Endodermal cell (in vitro differentiated cells): ENCODE results near the gene TMEM63A. TPM values are rescaled to one million over a fixed set of nuclear protein-coding genes. Genes with fewer than 3 reads are reported as not detected.

Source experiments
- DNase-seq: peaks from one replicate; pipeline ENCODE4 v3.0.0-alpha.2; 2017
- H3K27ac ChIP-seq: 2 replicates; pipeline ENCODE4 v1.5.1; 2013; ENCODE audit warnings: mild to moderate bottlenecking, low read depth, low read length, moderate library complexity
- H3K27me3 ChIP-seq: 2 replicates; pipeline ENCODE4 v1.6.1; 2013; ENCODE audit warnings: mild to moderate bottlenecking, low read length, moderate library complexity; ENCODE audit not compliant: insufficient read depth, control insufficient read depth, poor library complexity, severe bottlenecking
- H3K36me3 ChIP-seq: 2 replicates; pipeline ENCODE4 v1.7.0; 2013; ENCODE audit warnings: mild to moderate bottlenecking, low read length, moderate library complexity; ENCODE audit not compliant: control insufficient read depth, insufficient read depth
- H3K4me1 ChIP-seq: one replicate; pipeline ENCODE4 v1.7.0; 2013; ENCODE audit warnings: low read length; ENCODE audit not compliant: control insufficient read depth, insufficient read depth
- H3K4me3 ChIP-seq: 2 replicates; pipeline ENCODE4 v1.5.1; 2013; ENCODE audit warnings: mild to moderate bottlenecking, low read length, moderate library complexity
- H3K9ac ChIP-seq: 2 replicates; pipeline ENCODE4 v1.6.1; 2013; ENCODE audit warnings: mild to moderate bottlenecking, low read length, moderate library complexity; ENCODE audit not compliant: poor library complexity, severe bottlenecking; ENCODE audit errors: extremely low read depth
- H3K9me3 ChIP-seq: 2 replicates; pipeline ENCODE4 v1.6.1; 2013; ENCODE audit warnings: mild to moderate bottlenecking, low read length, moderate library complexity; ENCODE audit not compliant: control insufficient read depth
- H3K27ac Mint-ChIP-seq: 2 replicates; pipeline ENCODE4 v1.8.0; 2020; ENCODE audit warnings: mixed read lengths
- H3K27me3 Mint-ChIP-seq: 2 replicates; pipeline ENCODE4 v1.8.0; 2021; ENCODE audit warnings: mild to moderate bottlenecking, mixed read lengths; ENCODE audit not compliant: insufficient read depth
- H3K36me3 Mint-ChIP-seq: 2 replicates; pipeline ENCODE4 v1.8.0; 2020; ENCODE audit warnings: low read depth, mixed read lengths
- H3K4me1 Mint-ChIP-seq: 2 replicates; pipeline ENCODE4 v1.8.0; 2020; ENCODE audit warnings: mixed read lengths
- H3K4me3 Mint-ChIP-seq: 2 replicates; pipeline ENCODE4 v1.8.0; 2020; ENCODE audit warnings: mild to moderate bottlenecking, moderate library complexity, mixed read lengths
- H3K9me3 Mint-ChIP-seq: 2 replicates; pipeline ENCODE4 v1.8.0; 2020; ENCODE audit warnings: mild to moderate bottlenecking, mixed read lengths
- CTCF ChIP-seq: fragments of 200-600 bp; sonication (generic); conservative IDR thresholded peaks from 2 replicates; pipeline ENCODE4 v1.5.0; 2021; ENCODE audit warnings: antibody characterized with exemption, mild to moderate bottlenecking
- WGBS, 2 experiments: methylation state at CpG; one replicate each; pipeline versions ENCODE4 v1.1.5 to v1.1.7; 2013; ENCODE audit warnings: missing lambda C conversion rate in 2 of 2, mixed read lengths in 1 of 2; ENCODE audit not compliant: insufficient coverage in 1 of 2, insufficient read length in 1 of 2; 5-methylcytosine and 5-hydroxymethylcytosine counted together
- total RNA-seq, 2 donors: library from RNA; stranded (reverse); fragmentation: NEBNext Ultra II Directional in 1 of 2; extraction: Animal tissue kit (Norgen Biotek cat#: 25700) in 1 of 2; gene quantifications; 2 replicates in 1 of 2; 3 replicates in 1 of 2; pipeline ENCODE4 v1.2.1, GENCODE V29; 2021

Gene TMEM63A
- total RNA-seq, 2 donors from 2014 or later = 194 to 232 TPM

GRCh38 chr1:225878282-225878681 is 3.9 kb downstream of the TMEM63A start:
- H3K4me1 Mint-ChIP-seq = peaks cover 48% of the 10 kb centered on the region
- Histone ChIP-seq H3K9ac (no peak overlapping the region), H3K27me3 (no peaks in the 10 kb centered on the region), H3K27ac (no peak overlapping the region), H3K9me3 (no peaks in the 10 kb centered on the region), H3K4me3 (peak overlapping the region; percentile 90), H3K36me3 (peaks cover 61% of the 10 kb centered on the region), H3K4me1 (peaks cover 27% of the 10 kb centered on the region)
- peak overlapping the region; percentile 11 for H3K4me3 Mint-ChIP-seq
- no peak for TF ChIP-seq CTCF
- 66 to 83% methylated on average over 3 to 4 of the region's 4 CpGs for WGBS, 2 experiments
- no peaks in the 10 kb centered on the region for H3K9me3 Mint-ChIP-seq
- peak overlapping the region; percentile 45 for H3K27ac Mint-ChIP-seq
- DNase-seq = no peak
- H3K36me3 Mint-ChIP-seq = peaks cover 40% of the 10 kb centered on the region
- H3K27me3 Mint-ChIP-seq = no peaks in the 10 kb centered on the region

DNA sequence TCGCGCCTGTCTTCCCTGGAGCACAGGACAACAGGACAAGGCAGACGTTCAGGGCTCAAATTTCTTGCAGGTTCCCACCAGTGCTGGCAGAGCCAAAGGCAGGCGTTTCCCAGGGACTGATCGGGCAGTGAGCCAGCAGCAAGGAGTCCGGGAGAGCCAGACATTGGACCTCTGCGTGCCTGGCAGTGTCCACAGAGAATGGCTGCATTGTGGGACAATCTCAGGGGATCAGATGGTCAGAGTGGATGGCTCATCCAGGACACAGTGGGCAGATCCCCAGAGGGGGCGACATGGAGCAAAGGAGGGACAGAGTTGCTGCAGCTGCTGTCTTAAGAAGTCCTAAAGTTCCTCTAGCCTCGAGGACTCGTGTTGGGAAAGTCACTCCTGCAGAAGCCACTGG is 4.6 kb downstream of the TMEM63A start:
- Mint-ChIP-seq H3K36me3 (peaks cover 45% of the 10 kb centered on the region), H3K27ac (peak overlapping the region; percentile 53)

GRCh38 chr1:225876900-225877510 is 5.2 kb downstream of the TMEM63A start:
- peaks cover 27% of the 10 kb centered on the region for H3K4me1 ChIP-seq
- H3K36me3 ChIP-seq = peaks cover 74% of the 10 kb centered on the region
- 95 to 97% methylated on average over 10 to 12 of the region's 12 CpGs for WGBS, 2 experiments
- Mint-ChIP-seq H3K4me3 (no peak overlapping the region), H3K9me3 (no peaks in the 10 kb centered on the region), H3K4me1 (peaks cover 48% of the 10 kb centered on the region), H3K36me3 (peaks cover 46% of the 10 kb centered on the region), H3K27me3 (no peaks in the 10 kb centered on the region), H3K27ac (peak overlapping the region; percentile 12)
- H3K4me3 ChIP-seq = no peak overlapping the region
- no peak overlapping the region for H3K27ac ChIP-seq
- H3K9me3 ChIP-seq = no peaks in the 10 kb centered on the region
- no peak for TF ChIP-seq CTCF
- H3K27me3 ChIP-seq = no peaks in the 10 kb centered on the region
- no peak for DNase-seq
- no peak overlapping the region for H3K9ac ChIP-seq

More for the DNA sequence above, 4.6 kb downstream of the TMEM63A start:
- peak; percentile 90 for DNase-seq
- no peaks in the 10 kb centered on the region for H3K9me3 ChIP-seq
- WGBS, 2 experiments = 64 to 81% methylated on average over 7 to 10 of the region's 10 CpGs
- Mint-ChIP-seq H3K27me3 (no peaks in the 10 kb centered on the region), H3K4me3 (no peak overlapping the region), H3K4me1 (peaks cover 48% of the 10 kb centered on the region), H3K9me3 (no peaks in the 10 kb centered on the region)
- H3K9ac ChIP-seq = no peak overlapping the region
- TF ChIP-seq CTCF = peak; percentile 84
- peaks cover 27% of the 10 kb centered on the region for H3K4me1 ChIP-seq
- H3K27me3 ChIP-seq = no peaks in the 10 kb centered on the region
- H3K27ac ChIP-seq = no peak overlapping the region
- no peak overlapping the region for H3K4me3 ChIP-seq
- H3K36me3 ChIP-seq = peaks cover 68% of the 10 kb centered on the region
